ENCODE measurements around the gene MAFG.

Gene MAFG

DNA sequence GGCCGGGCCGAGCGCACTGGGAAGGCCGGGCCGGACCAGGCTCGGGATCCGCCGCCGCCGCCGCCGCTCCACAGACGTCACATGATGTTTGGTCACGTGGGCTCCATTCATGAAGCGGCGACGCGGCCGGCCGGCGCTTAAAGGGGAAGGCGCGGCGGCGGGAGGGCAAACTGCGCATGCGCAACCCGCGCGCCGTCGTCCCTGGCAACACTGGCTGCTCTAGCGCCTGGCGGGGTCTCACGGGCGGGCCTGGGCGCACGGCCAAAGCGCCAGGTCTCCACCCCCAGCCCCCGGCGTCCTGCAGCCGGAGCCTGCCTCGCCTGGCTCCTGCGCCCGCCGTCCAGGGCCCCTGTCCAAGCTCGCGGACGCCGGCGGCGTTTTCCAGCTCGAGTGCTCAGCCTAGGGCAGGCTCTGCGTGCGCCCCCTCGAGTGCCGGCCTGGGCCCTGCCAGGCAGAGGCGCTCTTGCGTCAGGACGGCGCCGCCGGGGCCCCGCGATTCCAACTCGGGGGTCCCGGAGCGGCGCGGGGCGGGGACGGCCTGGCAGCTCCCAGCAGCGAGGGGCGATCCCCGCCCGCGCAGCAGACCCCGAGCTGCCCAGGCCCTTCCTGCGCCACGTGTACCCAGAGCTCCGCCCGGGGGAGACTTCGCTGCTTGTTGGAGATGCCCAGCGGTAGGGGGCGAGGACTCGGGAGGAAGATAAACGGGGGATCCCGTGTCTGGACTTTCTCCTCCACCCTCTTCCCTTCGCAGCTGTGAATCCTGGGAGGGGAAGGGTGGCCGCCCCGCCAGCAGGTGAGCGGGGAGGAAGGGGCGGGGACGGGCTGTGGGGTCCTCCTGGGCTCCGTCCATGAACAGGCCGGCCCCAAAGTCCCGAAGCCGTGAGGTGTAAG, at the start of gene MAFG:
Gene MAFG (minus strand): TSS at position 83 of the 891 bp plus-strand sequence. CDS start 4,550 bp downstream, outside the sequence.
- DNase-seq (ENCODE audit: low read depth): peak; percentile 82

- no peak for DNase-seq (ENCODE audit: low read depth)
Observed at GRCh38 chr17:81976332-81977210, 49.0 kb upstream of the MAFG start.

- DNase-seq (ENCODE audit: low read depth): no peak
Observed at GRCh38 chr17:81973432-81973831, 45.9 kb upstream of the MAFG start.

GRCh38 chr17:81968850-81969812, 41.6 kb upstream of the MAFG start:
- DNase-seq (ENCODE audit: low read depth): no peak

DNA sequence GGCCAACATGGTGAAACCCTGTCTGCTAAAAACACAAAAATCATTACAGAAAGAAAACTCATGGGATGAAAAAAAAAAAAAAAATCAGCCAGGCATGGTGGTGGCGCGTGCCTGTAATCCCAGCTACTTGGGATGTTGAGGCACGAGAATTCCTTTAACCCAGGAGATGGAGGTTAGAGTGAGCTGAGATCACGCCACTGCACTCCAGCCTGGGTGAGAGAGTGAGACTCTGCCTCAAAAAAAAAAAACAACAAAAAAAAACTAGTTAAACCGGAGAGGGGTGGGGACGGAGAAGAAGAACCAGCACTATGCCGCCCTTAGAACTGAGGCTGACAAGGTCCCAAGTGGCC, 40.8 kb upstream of the MAFG start:
- no peak for DNase-seq (ENCODE audit: low read depth)

DNA sequence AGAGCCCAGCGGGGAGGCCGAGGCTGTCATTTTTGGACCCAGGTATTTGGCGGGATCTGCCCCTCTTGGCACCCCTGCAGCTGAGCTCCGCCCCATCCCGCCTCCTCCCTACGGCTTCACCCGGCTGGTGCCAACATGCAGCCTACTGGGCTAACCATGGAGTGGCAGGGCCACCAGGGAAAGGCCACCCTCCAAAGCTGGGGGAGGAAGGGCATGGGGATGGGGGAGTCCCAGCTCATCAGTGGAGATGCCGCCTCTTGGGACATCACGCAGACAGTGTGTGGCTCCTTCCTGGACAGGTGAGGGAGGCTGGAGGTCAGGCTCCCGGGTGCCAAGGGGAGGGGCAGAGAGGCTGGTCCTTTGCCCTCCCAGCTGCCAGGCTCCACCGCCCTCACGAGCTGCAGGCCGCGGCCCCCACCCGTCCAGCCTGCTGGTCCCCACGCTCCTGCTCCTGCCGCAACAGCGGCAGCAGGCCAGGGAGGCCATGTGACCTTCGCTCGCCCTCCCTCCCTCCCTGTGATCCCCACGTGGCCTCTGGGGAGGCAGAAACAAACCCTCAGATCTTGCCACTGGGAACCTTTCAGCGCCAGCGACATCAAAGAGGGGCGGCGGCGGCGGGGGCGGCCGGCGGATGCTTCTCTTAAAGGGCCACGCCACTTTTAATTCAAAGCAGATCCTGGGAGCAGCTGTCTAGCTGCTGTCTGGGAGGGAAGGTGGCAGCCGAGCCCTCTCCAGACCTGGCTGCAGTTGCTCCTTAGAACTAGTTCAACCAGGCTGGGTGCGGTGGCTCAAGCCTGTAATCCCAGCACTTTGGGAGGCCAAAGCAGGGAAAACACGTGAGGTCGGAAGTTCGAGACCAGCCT, 40.2 kb upstream of the MAFG start:
- peak; percentile 73 for DNase-seq (ENCODE audit: low read depth)

GRCh38 chr17:81967244-81967532, 39.7 kb upstream of the MAFG start:
- DNase-seq (ENCODE audit: low read depth): no peak

DNA sequence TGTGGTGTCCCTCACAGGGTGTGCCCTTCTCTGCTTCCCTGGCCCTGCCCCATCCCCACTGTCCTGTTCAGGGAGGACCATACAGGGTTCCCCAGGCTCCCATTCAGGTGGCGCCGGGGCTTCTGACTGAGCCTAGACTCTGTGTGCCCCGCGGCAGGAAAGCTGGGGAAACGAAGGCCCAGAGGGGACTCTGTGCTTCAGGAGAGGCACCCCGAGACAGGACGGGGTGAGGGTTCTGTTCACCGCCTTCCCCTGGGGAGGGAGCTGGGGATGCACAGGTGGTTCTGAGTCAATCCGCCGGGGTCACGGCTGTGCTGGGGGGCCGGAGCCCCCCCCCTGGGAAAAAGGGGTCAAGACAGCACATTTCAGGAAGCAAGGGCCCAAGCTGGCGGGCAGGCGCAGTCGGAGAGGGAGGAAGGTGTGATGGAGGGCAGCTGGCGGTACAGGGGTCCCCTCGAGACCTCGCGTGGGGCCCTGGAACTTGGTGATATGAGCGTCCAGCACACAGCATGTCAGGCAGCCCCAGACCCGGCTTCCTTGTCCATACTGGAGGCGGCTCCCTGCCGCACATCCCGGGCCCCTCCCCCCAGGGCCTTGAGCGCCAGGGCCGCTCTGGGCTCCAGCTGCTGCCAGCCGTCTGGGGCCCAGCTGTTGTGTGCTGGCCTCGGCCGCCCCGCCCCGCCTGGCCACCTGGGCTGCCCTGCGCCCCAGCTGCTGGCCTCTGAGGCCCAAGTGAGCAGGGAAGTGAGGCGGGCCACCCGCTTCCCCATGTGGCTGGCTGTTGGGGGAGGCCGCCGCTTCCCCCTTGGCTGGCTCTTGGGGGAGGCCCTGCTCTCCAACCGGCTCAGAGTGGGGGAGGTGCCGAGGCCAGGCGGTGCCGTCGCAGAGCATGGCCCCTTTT, 39.1 kb upstream of the MAFG start:
- no peak for DNase-seq (ENCODE audit: low read depth)

DNA sequence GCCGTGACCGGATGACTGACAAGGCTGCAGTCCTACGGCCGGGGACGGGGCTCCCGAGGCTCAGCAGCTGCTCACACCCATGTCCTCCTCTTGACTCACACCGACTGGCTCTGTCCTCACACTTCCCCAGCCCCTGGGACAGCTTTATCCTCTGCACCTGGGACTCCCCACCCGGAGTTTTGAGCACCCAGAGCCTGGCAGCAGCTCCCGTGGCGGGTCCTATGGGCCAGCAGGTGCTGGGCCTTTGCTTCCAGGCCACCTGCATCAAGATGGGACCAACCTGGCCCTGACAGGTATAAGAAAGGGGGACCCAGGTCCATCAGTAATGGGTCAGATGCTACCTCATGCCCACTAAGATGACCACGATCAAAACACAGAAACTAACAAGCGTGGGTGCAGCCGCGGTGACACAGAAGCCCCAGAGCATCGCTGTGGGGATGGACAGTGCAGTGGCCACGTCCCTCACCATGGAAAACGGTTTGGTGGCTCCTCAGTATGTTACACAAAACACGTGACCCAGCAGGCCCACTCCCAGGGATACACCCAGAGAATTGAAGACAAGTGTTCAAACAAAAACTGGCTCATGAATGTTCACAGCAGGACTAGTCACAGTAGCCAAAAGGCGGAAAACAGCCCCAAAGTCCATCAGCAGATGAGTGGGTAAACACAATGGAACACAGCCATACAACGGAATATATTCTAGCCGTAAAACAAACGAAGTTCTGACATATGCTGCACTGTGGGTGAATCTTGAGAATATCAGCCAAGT, 36.7 kb upstream of the MAFG start:
- DNase-seq (ENCODE audit: low read depth): no peak

DNA sequence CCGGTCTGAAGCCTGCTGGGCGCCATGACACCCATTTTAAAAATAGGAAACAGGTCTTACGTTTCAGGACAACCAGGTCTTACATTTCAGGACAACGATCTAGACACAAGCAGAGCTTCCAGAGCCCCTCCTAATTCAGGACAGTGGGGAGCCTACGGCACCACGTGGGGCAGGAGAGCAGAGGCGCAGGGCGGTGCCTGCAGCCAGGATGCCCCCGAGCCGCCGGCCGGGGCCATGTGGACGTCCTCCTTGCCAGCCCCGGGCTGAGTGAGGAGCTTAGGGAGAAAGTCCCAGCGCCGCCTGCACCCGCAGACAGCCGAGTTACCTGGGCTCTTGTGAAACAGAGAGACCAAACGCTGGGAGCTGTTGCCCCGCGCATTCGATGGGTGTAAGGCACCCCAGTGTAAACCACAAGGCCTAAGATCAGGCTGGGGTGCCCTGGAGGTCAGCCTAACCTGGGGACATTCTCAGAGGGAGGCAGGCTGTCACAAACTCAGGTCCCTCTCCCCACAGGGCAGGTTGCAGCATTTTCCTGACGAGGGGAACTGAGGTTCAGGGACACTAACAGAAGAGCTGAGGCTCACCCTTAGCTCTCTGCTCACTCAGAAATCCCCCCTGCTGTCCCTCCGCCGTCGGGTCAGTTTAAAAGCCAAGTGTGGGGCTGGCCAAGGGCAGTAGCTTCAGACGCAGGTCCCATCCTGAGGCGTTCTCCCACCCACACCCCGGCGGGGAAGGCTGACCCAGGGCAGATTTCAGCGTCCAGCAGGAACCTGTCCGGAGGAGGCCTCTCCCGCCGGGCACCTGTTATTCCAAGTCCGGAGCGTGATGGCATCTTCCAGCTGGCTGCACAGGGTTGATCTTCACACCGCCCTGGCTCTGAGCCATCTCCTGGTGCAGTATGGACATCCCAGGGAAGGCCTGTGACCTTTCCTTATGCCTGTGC, 35.2 kb upstream of the MAFG start:
- DNase-seq (ENCODE audit: low read depth): no peak

- no peak for DNase-seq (ENCODE audit: low read depth)
Observed at GRCh38 chr17:81961521-81962498, 34.3 kb upstream of the MAFG start.

DNA sequence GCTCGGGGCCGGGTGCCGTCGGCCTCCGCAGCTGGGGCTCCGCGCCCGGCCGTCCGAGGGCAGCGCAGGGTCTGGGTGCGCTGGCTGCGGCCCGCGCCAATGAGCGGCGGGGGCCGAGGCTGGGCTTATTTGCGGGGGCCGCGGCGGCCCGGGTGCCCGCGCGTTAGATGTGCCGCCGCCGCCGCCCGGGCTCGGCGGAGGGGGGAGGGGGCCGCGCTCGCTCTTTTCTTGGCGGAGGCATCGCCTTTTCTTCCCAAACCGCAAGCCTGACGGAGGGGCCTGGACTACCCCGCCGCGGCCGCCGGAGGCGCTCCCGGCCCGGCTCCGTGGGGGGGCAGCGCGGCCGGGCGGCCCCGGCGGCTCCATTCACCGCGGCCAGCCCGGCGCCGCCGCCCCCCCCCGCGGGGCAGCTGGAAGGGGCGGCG, 33.6 kb upstream of the MAFG start, which contains the start of gene NOTUM:
Gene NOTUM (minus strand): TSS at position 101 of the 425 bp plus-strand sequence. CDS start 278 bp downstream, outside the sequence.
- no peak for DNase-seq (ENCODE audit: low read depth)

DNA sequence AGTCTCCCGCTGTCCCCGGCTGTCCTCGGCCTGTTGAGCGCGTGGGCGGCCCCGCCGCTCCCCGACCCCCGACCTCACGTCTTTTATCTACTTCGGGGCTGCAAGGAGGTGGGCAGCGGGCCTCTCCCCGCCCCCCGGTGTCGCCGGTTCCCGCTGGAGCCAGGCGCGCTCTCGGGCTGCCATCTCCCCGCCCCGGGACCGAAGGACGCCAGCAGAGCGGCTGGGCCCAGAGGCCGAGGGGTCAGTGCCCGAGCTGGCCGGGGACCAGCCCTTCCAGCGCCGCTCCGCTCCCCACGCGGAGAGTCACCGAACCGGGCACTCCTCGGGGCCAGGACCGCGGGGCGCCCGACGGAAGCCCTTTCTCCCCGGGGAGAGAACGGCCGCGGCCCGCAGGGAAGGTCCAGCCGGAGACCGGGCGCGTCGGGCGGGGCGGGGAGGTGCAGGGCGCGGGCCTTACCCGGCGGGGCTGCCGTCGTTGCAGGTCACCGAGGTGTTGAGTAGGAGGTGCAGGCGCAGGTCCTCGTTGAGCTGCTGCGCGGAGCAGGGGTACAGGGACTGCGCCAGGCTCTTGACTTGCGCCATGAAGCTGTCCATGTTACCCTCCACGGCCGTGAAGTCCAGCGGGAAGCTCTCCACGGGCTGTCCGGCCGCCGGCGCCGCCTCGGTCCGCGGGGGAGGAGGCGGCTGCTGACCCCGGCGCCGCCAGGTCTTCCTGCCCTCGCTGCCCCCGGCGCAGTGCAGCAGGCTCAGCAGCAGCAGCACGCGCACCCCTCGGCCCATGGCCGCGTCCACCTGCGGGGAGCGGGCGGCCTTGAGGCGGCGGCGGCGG, 32.8 kb upstream of the MAFG start:
- no peak for DNase-seq (ENCODE audit: low read depth)

- peak; percentile 73 for DNase-seq (ENCODE audit: low read depth)
Observed at GRCh38 chr17:81959362-81960129, 32.0 kb upstream of the MAFG start.

Data from stimulated activated CD8-positive, alpha-beta memory T cell treated with anti-CD3 and anti-CD28 coated beads, Interleukin-12 subunit alpha, Interleukin-12 subunit beta, amount 100 ng/mL, for 1 hour (primary cell).